HepG2 (cell line): ENCODE data around the gene COG4. TPM values are rescaled to one million over a fixed set of nuclear protein-coding genes. Genes with fewer than 3 reads are reported as not detected.

Experiments
- AHR ChIP-seq: IDR thresholded peaks from 2 replicates; pipeline ENCODE4 v1.6.1; 2018; ENCODE audit warnings: missing genetic modification reagents, missing compliant biosample characterization
- EEA1 ChIP-seq: sonication (generic); formaldehyde crosslinking; IDR thresholded peaks from 2 replicates; pipeline ENCODE4 v1.5.1; 2020; ENCODE audit warnings: mild to moderate bottlenecking, missing genetic modification reagents, borderline replicate concordance
- JUNB ChIP-seq: sonication (generic); formaldehyde crosslinking; IDR thresholded peaks from 2 replicates; pipeline ENCODE4 v1.8.0; 2022; ENCODE audit warnings: missing genetic modification reagents, mild to moderate bottlenecking, borderline replicate concordance
- MIER2 ChIP-seq: IDR thresholded peaks from 2 replicates; pipeline ENCODE4 v1.6.1; 2016; ENCODE audit warnings: missing biosample characterization, missing genetic modification reagents
- MTF2 ChIP-seq: sonication (generic); formaldehyde crosslinking; IDR thresholded peaks from 2 replicates; pipeline ENCODE4 v1.5.0; 2020; ENCODE audit warnings: missing genetic modification reagents, borderline replicate concordance
- PAF1 ChIP-seq: IDR thresholded peaks from 2 replicates; pipeline ENCODE4 v1.6.1; 2016; ENCODE audit warnings: missing genetic modification reagents, missing compliant biosample characterization
- SMAD3 ChIP-seq: sonication (generic); formaldehyde crosslinking; IDR thresholded peaks from 2 replicates; pipeline ENCODE4 v1.4.0; 2020; ENCODE audit warnings: missing genetic modification reagents
- TIGD3 ChIP-seq: sonication (generic); formaldehyde crosslinking; IDR thresholded peaks from 2 replicates; pipeline ENCODE4 v1.5.1; 2020; ENCODE audit warnings: mild to moderate bottlenecking, missing genetic modification reagents, borderline replicate concordance
- TMF1 ChIP-seq: sonication (generic); formaldehyde crosslinking; IDR thresholded peaks from 2 replicates; pipeline ENCODE4 v1.8.1; 2022; ENCODE audit warnings: low read depth, missing genetic modification reagents
- ZFAT ChIP-seq: sonication (generic); formaldehyde crosslinking; conservative IDR thresholded peaks from 2 replicates; pipeline ENCODE4 v1.8.1; 2023; ENCODE audit warnings: missing genetic modification reagents, inconsistent platforms
- ZFP37 ChIP-seq: sonication (generic); formaldehyde crosslinking; IDR thresholded peaks from 2 replicates; pipeline ENCODE4 v1.4.0; 2020; ENCODE audit warnings: missing genetic modification reagents, borderline replicate concordance
- ZNF431 ChIP-seq: sonication (generic); formaldehyde crosslinking; IDR thresholded peaks from 2 replicates; pipeline ENCODE4 v1.9.0; 2022; ENCODE audit warnings: missing genetic modification reagents, low read depth, mild to moderate bottlenecking, borderline replicate concordance
- ZNF556 ChIP-seq: sonication (generic); formaldehyde crosslinking; IDR thresholded peaks from 2 replicates; pipeline ENCODE4 v1.4.0; 2020; ENCODE audit warnings: mild to moderate bottlenecking, missing genetic modification reagents, borderline replicate concordance
- ZNF7 ChIP-seq: IDR thresholded peaks from 2 replicates; pipeline ENCODE4 v1.6.1; 2016; ENCODE audit warnings: missing biosample characterization, missing genetic modification reagents
- ZNF75D ChIP-seq: sonication (generic); formaldehyde crosslinking; IDR thresholded peaks from 2 replicates; pipeline ENCODE4 v1.8.1; 2023; ENCODE audit warnings: missing genetic modification reagents, mild to moderate bottlenecking, borderline replicate concordance
- ZSCAN31 ChIP-seq: sonication (generic); formaldehyde crosslinking; IDR thresholded peaks from 2 replicates; pipeline ENCODE4 v1.5.0; 2020; ENCODE audit warnings: low read depth, mild to moderate bottlenecking, missing genetic modification reagents
- polyA plus RNA-seq, 8 experiments: library from polyadenylated mRNA; depleted of rRNA in 3 of 8; stranded (reverse) in 7 of 8; unstranded in 1 of 8; fragments of >200 nt; fragmentation: Illumina TruSeq in 4 of 8; extraction: Trizol in 4 of 8; gene quantifications; 2 replicates each; pipeline versions ENCODE4 v1.2.1 to v1.2.3, GENCODE V29; 2011 to 2016; ENCODE audit warnings: low read depth in 4 of 8, missing spikeins in 1 of 8, mixed read lengths in 1 of 8; ENCODE audit not compliant: insufficient read depth in 1 of 8
- total RNA-seq, 5 experiments: library from RNA; depleted of rRNA; stranded (reverse); fragments of >200 nt; fragmentation: Illumina TruSeq; extraction: Trizol; gene quantifications; 2 replicates each; pipeline ENCODE4 v1.2.3, GENCODE V29; 2016; ENCODE audit warnings: low read depth in 1 of 5
- TF ChIP-seq, protein P1 (sequence below): sonication (generic); formaldehyde crosslinking; IDR thresholded peaks from 2 replicates; pipeline ENCODE4 v1.8.0; 2022; ENCODE audit warnings: missing genetic modification reagents, low read depth, mild to moderate bottlenecking, borderline replicate concordance
- TF ChIP-seq, protein P2 (sequence below): sonication (generic); formaldehyde crosslinking; IDR thresholded peaks from 2 replicates; pipeline ENCODE4 v1.9.0; 2021; ENCODE audit warnings: missing genetic modification reagents, borderline replicate concordance
- TF ChIP-seq, protein P3 (sequence below): sonication (generic); formaldehyde crosslinking; IDR thresholded peaks from 2 replicates; pipeline ENCODE4 v1.8.1; 2023; ENCODE audit warnings: missing genetic modification reagents, mild to moderate bottlenecking, borderline replicate concordance
- TF ChIP-seq, protein P4 (sequence below): sonication (generic); formaldehyde crosslinking; IDR thresholded peaks from 2 replicates; pipeline ENCODE4 v1.8.0; 2022; ENCODE audit warnings: mild to moderate bottlenecking, missing genetic modification reagents, moderate library complexity
- TF ChIP-seq, protein P5 (sequence below): sonication (generic); formaldehyde crosslinking; IDR thresholded peaks from 2 replicates; pipeline ENCODE4 v1.4.0; 2020; ENCODE audit warnings: missing genetic modification reagents

COG4 gene
- total and polyA plus RNA-seq, 2 of the 13 experiments (the other 11 are each of a cell fraction or from before 2014, with no cell fraction given) = 51.1 to 73.8 TPM

DNA sequence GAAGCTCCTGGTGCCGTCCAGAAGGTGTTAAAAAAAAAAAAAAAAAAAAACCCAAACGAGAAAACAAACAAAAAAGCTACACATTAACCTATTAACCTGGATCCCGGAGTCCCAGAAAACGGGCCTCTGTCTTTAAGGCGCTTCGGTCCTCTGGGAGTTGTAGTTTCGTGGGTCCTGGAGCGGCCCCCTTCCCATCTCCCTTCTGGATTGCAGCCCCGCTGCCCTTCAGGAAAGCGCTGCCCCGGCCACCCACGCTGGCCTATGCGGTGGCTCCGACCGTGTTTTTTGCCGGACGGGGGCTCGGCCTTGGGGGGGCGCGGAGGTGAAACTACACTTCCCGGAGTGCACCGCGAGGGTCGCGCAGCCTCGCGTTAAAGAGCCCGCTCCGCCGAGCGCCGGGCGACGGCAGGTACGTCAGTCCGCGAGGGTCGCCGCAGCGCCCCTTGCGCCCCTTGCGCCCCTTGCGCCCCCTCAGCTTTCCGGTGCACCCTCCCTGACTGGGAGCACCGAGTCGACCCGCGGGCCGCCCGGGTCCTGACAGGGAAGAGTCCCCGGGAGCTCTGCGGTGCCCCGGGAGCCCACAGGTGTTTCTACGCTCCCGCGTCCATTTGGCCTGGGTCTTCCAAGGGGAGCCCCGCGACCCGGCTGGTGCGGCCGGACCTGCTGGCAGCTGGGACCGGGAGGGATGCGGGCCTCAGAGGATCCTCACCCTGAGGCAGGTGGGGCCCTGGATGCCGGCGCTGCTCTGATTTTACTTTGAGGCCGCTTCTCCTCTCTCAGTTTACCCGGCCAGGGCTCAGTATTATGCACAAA, 68.9 kb downstream of the COG4 start, which contains the start of gene FCSK (continued):
- no peak for TF ChIP-seq MTF2 (CRISPR knock-in tag)
- no peak; the same call in 1 of the 2 replicates for TF ChIP-seq ZSCAN31 (CRISPR knock-in tag)
- TF ChIP-seq PAF1 (CRISPR knock-in tag) = no peak
- TF ChIP-seq ZNF556 (CRISPR knock-in tag) = no peak; the same call in 1 of the 2 replicates
- no peak; the same call in 1 of the 2 replicates for TF ChIP-seq MIER2 (CRISPR knock-in tag)
- no peak for TF ChIP-seq TIGD3 (CRISPR knock-in tag)
- TF ChIP-seq, protein P1, sequence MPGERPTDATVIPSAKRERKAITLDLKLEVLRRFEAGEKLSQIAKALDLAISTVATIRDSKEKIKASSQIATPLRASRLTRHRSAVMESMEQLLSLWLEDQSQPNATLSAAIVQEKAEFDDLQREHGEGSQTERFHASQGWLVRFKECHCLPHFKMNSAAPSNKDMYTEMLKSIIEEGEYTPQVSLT (CRISPR knock-in tag) = no peak
- TF ChIP-seq, protein P2, sequence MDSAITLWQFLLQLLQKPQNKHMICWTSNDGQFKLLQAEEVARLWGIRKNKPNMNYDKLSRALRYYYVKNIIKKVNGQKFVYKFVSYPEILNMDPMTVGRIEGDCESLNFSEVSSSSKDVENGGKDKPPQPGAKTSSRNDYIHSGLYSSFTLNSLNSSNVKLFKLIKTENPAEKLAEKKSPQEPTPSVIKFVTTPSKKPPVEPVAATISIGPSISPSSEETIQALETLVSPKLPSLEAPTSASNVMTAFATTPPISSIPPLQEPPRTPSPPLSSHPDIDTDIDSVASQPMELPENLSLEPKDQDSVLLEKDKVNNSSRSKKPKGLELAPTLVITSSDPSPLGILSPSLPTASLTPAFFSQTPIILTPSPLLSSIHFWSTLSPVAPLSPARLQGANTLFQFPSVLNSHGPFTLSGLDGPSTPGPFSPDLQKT = peak; percentile 82
- TF ChIP-seq ZNF431 = no peak
- TF ChIP-seq JUNB = no peak
- TF ChIP-seq ZNF7 = no peak
- TF ChIP-seq, protein P3, sequence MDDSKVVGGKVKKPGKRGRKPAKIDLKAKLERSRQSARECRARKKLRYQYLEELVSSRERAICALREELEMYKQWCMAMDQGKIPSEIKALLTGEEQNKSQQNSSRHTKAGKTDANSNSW (CRISPR knock-in tag) = peak; percentile 81; the same call in 1 of the 2 replicates
- TF ChIP-seq, protein P4, sequence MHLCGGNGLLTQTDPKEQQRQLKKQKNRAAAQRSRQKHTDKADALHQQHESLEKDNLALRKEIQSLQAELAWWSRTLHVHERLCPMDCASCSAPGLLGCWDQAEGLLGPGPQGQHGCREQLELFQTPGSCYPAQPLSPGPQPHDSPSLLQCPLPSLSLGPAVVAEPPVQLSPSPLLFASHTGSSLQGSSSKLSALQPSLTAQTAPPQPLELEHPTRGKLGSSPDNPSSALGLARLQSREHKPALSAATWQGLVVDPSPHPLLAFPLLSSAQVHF (CRISPR knock-in tag) = no peak
- no peak; the same call in 1 of the 2 replicates for TF ChIP-seq EEA1 (CRISPR knock-in tag)
- peak; percentile 84; the same call in 1 of the 2 replicates for TF ChIP-seq ZFAT (CRISPR knock-in tag)
- TF ChIP-seq SMAD3 = peak; percentile 65; the same call in 1 of the 2 replicates
- 0 out of 2 replicates have a peak, but pooled peaks have one; percentile 37 for TF ChIP-seq TMF1 (CRISPR knock-in tag)
- TF ChIP-seq, protein P5, sequence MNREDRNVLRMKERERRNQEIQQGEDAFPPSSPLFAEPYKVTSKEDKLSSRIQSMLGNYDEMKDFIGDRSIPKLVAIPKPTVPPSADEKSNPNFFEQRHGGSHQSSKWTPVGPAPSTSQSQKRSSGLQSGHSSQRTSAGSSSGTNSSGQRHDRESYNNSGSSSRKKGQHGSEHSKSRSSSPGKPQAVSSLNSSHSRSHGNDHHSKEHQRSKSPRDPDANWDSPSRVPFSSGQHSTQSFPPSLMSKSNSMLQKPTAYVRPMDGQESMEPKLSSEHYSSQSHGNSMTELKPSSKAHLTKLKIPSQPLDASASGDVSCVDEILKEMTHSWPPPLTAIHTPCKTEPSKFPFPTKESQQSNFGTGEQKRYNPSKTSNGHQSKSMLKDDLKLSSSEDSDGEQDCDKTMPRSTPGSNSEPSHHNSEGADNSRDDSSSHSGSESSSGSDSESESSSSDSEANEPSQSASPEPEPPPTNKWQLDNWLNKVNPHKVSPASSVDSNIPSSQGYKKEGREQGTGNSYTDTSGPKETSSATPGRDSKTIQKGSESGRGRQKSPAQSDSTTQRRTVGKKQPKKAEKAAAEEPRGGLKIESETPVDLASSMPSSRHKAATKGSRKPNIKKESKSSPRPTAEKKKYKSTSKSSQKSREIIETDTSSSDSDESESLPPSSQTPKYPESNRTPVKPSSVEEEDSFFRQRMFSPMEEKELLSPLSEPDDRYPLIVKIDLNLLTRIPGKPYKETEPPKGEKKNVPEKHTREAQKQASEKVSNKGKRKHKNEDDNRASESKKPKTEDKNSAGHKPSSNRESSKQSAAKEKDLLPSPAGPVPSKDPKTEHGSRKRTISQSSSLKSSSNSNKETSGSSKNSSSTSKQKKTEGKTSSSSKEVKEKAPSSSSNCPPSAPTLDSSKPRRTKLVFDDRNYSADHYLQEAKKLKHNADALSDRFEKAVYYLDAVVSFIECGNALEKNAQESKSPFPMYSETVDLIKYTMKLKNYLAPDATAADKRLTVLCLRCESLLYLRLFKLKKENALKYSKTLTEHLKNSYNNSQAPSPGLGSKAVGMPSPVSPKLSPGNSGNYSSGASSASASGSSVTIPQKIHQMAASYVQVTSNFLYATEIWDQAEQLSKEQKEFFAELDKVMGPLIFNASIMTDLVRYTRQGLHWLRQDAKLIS (CRISPR knock-in tag) = no peak; the same call in 1 of the 2 replicates
- TF ChIP-seq ZNF75D = no peak
- peak; percentile 88 for TF ChIP-seq AHR (CRISPR knock-in tag)
- TF ChIP-seq ZFP37 = peak; percentile 87
